T1000 (cell line): ENCODE results near the gene ZFP69.
"Not testable (repeated sequence)": the region's sequence is repeated elsewhere in the genome, so short reads cannot be mapped to it uniquely, and the experiment has no call there.

Source experiments
- DNase-seq: peaks from one replicate; lab custom pipeline; 2025; ENCODE audit warnings: mixed read lengths; lab: John Stamatoyannopoulos, UW

Gene ZFP69

DNA sequence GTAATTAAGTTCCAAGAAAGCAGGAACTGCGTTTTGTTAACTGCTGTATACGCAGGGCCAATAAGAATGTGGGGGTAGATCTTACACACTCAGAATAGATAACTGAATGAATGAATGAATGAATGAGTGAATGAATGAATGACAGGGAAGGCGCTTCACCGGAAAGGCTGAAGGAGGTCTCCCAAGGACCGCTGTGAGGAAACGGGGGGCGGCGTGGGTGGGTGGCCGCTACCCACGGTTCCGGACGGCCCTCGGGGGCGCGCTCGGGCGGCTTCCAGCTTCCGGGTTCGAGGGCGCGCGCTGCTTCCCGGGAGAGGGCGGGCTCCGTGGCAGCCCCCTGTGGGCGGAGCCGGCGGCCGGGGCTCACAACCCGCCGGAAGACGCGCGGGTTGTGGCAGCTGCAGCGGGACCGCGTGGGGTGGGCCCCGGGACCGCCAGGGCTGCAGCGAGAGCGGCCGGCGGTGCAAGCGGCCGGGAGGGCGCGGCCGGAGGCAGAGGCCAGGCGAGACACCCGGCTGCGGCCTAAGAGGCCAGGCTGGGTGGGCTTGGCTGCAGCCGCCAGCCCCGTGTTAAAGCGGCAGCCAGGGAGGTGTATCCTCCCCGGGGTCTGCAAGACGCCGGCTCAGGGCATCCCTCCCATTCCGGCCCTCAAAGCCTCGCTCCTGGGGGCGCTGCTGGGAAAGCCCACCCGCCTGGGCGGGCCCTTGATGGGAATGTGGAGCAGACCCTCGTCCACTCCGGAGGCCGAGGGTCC lies at the start of gene ZFP69:
TSS of gene ZFP69 (plus strand) at position 367 of the 754 bp plus-strand sequence. CDS start 2,072 bp downstream, outside the sequence.
- DNase-seq: peak; percentile 74

DNA sequence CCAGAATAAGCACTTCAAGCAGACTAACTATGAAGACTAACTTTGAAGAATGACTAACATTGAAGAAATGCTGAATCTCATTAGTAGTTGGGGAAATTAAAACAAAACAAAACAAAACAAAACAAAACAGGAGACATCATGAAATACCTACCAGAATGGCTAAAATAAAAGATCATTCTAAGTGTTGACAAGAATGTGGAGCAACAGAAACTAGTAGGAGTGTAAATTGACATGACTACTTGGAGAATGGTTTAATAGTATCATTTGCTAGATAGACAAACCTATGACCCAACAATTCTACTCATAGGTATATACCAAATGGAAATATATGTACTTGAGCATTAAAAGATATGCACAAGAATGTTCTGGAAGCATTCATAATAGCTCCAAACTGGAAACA lies 45.7 kb upstream of the ZFP69 start:
- no peak for DNase-seq

DNA sequence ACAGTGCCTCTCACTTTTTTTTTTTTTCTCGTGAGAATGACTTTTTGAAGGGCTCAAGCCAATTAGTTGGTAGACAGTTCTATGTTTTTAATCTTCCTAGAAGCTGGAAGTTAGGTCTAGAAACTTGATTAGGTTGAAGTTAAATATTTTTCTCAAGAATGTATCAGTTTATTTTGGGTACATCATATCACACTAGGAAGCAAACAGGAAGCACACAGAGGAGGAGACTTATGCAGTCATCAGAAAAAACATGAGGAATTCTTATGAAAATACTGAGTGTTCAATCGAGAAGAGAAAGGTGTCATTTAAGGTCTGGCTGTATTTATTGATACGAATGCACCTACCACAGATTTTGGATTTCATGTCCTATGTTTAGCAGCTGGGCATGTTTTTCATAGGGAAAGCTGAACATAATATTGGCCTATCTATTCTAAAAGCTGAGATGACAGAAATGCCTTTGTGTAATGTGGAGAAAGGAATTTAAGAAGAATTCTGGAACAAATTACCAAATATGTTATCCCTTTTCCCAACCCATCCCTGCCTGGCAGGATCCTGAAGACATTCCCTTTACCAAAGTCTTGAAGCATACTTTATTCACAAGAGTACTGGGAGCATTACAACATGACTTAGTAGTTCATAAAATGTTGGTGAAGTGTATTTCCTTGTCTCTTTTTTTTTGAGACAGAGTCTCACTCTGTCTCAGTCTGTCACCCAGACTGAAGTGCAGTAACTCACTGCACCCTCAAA lies 44.3 kb upstream of the ZFP69 start:
- no peak for DNase-seq

DNA sequence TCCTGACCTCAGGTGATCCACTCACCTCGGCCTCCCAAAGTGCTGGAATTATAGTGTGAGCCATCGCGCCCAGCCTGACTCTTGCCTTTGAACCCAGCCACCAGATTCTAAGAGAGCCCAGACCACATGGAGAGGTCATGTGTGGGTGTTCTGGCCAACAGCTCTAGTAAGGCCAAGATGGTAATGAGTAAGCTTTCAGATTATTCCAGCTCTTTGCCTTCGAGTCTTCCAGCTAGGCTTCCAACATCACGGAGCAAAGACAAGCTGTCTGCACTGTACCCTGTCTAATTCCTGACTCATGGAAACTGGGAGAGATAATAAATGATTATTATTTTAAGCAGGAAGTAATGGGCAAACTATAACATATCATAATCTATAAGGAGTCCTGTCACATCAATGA lies 41.6 kb upstream of the ZFP69 start:
- no peak for DNase-seq

DNA sequence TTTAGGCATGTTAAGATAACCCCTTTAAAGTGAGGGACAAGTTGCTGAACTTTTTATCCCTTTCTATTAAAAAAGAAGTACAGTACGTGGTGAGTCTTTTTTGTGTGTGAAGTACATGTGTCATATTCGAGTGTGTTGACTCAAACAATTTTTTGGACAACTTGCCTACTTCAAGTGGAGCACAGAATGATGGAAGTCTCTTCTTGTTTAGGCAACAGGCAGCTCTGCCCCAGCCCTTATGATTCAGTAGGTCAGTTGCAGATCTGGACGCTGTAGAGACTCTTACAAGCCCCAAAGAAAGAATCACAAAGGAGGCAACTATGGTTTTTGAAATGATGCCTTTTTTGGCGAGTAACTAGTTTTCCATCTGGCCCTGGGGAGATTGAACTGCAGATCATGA lies 41.2 kb upstream of the ZFP69 start:
- no peak for DNase-seq

DNA sequence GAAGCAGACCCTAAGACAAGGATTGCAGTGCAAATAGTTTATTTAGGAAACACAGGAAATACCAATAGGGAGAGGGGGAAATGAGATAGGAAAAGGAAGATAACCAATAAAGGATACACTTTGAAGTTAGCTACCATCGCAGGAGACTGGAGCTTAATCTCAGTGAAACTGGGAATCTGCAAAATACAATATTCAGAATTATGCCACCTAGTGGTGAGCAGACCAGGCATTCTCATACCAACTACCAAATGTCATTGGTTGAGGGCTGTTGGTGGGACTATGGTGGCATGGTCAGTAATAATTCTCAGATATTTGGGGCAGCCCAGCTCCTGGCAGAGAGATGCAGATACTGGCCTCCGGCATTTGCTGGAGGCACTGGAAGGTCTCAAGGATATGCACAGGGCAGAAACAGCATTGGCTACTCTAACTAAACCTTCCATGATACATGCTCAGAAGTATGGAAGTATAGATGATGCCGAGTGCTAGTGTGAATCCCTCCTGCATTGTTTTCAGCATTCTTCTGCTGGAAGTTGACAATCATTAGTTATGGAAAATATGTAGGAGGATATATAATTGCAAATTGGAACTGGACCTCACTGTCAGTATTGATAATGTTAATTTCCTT lies 38.6 kb upstream of the ZFP69 start:
- no peak for DNase-seq

- DNase-seq: no peak
These were observed 37.8 kb upstream of the ZFP69 start for GRCh38 chr1:40439247-40439646.

- DNase-seq: peak; percentile 92
These were observed 27.2 kb upstream of the ZFP69 start, which contains the start of gene ZFP69B for GRCh38 chr1:40449684-40450494. ZFP69B (plus strand) TSS chr1:40450476; CDS start chr1:40450962, 486 bp downstream.

DNA sequence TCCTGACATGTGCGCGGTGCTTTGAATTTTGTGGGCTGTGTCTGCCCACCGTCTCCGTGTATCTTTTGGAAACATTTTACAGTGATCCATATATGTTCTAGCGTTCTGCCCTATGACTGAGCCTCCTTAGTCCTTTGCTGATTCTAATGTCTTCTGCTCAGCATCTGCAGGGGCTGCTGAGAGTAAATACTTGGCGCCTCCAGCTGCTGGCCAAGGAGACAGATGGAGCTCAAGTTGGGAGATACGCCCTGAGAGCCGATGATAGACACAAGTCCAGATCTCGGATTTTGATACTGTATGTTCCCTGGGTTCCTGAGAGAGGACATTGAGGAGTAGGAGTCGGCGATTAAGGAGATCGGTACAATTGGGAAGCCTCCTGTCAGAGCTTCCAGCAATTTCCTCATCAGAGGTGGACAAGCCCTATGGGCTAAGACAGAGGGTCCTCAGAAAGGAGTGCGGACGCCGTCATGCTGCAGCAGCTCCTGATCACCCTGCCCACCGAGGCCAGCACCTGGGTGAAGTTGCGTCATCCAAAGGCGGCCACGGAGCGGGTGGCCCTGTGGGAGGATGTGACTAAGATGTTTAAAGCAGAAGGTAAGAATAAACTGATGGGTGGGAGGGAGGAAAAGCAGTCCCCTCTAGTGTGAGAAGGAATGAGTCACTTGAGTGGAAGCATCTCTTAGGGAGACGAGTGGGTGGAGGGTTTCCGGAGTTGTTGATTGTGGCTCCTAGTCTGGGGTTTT lies 26.4 kb upstream of the ZFP69 start:
- peak; percentile 27 for DNase-seq

DNA sequence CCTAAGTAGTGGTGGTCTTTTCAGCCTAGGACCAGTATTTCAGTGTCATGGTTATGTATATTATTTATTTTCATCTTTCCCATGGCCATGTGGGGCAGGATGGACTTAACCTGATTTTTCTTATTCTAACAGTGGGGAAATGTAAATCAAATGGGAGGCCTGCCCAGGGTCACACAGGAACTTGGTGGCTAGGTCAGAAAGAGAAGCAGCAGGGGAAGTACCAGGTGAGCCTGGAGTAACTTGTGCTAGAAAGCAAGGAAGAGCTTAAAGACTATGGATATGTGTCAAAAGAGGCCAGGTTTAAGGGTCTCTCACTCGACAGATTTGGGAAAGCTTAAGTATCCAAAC lies 25.9 kb upstream of the ZFP69 start:
- no peak for DNase-seq

DNA sequence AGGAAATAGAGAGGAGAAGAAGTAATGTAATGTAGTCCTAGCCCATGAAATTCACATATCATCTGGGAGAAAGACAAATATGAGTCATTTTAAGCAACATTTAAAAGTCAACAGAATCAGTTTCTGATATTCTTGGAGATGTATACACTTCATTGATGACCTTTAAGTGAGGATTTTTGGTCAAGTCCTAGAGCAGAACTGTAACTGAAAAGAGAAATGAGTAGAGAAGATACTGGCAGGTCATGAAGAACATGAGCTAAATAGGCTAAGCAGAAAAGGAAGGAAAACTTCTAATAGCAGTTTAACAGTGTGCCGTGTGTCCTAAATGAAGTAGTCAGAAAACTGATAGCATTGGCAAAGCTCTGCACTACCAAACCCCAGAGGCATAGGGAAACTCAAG lies 22.2 kb upstream of the ZFP69 start:
- DNase-seq: no peak

DNA sequence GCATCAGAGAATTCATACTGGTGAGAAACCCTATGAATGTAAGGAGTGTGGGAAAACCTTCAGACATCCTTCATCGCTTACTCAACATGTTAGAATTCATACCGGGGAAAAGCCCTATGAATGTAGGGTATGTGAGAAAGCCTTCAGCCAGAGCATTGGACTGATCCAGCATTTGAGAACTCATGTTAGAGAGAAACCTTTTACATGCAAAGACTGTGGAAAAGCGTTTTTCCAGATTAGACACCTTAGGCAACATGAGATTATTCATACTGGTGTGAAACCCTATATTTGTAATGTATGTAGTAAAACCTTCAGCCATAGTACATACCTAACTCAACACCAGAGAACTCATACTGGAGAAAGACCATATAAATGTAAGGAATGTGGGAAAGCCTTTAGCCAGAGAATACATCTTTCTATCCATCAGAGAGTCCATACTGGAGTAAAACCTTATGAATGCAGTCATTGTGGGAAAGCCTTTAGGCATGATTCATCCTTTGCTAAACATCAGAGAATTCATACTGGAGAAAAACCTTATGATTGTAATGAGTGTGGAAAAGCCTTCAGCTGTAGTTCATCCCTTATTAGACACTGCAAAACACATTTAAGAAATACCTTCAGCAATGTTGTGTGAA lies 14.0 kb upstream of the ZFP69 start:
- DNase-seq: no peak

GRCh38 chr1:40469327-40469726 lies 7.8 kb upstream of the ZFP69 start:
- DNase-seq: no peak

- no peak for DNase-seq
These were observed 1.8 kb upstream of the ZFP69 start for GRCh38 chr1:40475268-40475667.

GRCh38 chr1:40477678-40478053 lies 576 bp downstream of the ZFP69 start:
- no peak for DNase-seq

GRCh38 chr1:40478276-40478675 lies 1.2 kb downstream of the ZFP69 start:
- DNase-seq: no peak

GRCh38 chr1:40479156-40479555 lies 2.1 kb downstream of the ZFP69 start:
- no peak for DNase-seq

DNA sequence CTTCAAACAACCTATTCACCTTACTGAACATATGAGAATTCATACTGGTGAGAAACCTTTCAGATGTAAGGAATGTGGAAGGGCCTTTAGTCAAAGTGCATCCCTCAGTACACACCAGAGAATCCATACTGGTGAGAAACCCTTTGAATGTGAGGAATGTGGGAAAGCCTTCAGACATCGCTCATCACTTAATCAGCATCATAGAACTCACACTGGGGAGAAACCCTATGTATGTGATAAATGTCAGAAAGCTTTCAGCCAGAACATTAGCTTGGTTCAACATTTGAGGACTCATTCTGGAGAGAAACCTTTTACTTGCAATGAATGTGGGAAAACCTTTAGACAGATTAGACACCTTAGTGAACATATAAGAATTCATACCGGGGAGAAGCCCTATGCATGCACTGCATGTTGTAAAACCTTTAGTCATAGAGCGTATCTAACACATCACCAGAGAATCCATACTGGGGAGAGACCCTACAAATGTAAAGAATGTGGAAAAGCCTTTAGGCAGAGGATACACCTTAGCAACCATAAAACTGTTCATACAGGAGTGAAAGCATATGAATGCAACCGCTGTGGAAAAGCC lies 18.3 kb downstream of the ZFP69 start:
- no peak for DNase-seq

DNA sequence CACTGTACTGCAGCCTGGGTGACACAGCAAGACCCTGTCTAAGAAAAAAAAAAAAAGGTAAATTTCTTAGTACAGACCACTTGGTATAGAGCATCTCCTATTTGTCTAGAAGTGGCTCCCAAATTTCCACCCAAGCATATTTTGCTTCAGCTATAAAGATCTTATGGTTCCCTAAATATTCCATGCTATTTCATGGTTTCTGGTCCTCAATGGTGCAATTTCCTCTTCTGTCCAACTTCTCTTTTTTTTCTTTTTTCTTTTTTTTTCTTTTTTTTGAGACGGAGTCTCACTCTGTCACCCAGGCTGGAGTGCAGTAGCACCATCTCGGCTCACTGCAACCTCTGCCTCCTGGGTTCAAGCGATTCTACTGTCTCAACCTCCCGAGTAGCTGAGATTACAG lies 25.6 kb downstream of the ZFP69 start:
- DNase-seq: not testable (repeated sequence)

- no peak for DNase-seq
These were observed 30.9 kb downstream of the ZFP69 start for GRCh38 chr1:40507973-40508372.
